GM18867 (cell line): ENCODE results near the gene TANGO6.

Experiments
- ATAC-seq: cut with Tn5 transposase; IDR thresholded peaks from one replicate; pipeline ENCODE4 v1.9.1; 2021; ENCODE audit warnings: mild to moderate bottlenecking, moderate library complexity; ENCODE audit not compliant: unreplicated experiment

Gene TANGO6

DNA sequence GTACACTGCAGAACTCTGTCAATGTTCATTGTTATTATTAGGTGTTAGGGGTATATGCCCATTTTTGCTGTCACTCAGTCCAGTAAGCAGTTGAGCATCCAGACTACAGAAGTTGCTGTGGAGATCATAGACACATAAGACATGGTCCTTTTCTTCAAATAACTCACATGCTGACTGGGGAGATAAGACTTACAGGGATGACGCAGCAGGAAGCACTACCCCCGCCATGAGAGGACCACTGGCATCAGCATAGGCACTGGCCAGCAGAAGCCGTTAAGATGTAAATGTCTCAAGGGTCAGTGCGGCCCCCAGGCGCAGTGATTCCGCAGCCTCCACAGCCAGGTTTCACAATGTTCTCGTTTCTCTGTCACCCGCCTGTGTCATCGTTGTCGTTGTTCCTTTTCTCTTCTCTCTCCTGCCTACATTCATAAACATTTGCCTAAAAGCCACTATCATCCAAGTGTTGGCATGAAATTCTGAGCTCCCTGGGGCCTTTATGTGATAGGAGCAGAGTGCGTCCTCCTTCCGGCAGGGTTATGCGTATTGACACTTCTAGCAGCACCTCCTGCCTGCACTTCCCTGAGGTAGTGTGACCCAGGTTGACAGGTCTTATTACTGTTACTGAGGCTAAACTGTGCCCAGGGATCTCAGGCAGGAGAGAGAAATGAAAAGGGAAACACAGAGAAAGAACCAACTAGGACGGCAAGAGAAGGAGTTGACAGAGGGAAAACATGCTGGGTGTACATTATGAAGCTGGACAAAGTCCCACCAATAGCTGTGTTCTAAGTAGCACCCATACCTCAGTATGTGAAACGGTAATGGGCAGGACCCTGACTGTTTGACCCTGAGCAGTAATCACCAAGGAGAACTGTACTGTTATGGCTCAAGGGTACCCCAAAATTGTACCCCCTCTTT lies 17.9 kb downstream of the TANGO6 start:
- no peak for ATAC-seq

DNA sequence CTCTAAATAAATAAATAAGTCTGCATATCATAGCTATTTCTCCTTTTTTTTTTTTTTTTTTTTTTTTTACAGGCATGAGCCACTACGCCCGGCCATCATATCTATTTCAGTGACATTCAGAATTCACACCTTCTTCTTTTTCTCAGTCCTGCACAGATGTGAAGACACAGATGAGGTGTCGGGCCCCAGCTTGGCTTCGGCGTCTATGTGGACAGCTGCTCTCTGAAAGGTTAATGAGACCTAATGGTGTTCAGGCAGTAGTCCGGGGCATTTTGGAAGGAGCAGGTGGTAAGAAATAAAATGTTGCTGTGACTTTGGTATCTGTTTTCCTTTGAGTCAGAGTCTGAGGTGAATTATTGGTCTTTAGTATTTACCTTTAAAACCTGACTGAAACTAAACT lies 23.6 kb downstream of the TANGO6 start:
- ATAC-seq = peak; percentile 84

DNA sequence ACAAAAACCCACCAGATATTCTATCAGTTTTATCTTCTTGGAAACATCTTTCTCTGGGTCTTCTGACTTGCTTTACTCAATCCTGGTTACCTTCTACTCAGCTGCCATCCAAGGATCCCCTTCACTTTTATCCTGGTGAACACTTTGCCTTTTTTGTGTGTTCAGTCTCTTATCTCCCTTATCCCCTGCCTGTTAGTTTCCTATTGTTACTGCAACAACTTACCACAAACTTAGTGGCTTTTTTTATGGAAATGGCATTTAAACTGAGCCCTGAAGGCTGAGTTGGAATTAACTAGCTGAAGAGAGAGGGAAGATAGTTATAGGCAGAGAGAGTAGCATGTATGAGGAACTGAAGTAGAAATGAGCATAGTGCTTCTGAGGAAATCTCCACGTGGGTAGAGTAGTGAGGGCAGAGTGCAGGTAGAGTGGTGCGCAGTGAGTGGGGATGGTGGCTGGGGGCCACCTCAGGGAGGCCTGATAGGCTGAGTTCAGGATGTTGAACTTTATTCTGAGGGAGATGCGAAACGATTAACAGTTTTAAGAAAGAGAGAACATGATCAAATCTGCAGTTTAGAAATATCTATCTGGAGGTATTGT lies 26.3 kb downstream of the TANGO6 start:
- ATAC-seq = no peak

DNA sequence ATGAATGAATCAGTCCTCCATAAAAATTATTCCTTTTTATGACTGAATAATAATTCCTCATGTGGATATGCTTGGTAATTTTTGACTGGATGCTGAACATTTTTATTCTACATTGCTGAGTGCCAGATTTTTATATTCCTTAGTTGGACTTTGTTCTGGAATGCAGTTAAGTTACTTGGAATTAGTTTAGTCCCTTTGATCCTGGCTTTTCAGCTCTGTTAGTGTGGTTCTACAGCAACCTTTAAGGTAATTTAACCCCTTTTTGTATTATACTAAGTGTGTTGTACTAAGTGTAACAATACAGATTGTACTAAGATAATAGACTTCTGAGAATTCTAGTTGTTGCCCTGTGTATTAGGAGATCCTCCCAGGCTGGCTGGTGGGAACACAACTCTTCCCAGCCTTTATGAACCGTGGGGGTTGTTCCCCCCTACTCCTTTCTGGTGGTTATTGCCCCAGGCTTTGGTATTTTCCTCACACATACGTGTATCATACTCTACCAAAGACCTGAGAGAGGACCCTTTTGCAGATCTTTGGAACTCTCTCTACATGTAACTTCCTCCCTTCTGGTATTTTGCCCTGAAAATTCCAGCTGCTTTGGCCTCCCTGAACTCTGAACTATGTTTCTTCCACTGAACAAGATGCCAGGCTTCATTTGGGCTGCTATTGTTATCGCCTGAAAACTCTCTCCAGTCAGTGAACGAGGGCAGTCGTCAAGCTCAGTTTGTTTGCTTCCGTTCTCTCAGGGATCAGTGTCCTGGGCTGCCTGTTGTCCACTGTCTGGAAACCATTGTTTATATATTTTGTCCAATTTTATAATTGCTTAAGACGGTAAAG lies 30.5 kb downstream of the TANGO6 start:
- ATAC-seq = no peak

DNA sequence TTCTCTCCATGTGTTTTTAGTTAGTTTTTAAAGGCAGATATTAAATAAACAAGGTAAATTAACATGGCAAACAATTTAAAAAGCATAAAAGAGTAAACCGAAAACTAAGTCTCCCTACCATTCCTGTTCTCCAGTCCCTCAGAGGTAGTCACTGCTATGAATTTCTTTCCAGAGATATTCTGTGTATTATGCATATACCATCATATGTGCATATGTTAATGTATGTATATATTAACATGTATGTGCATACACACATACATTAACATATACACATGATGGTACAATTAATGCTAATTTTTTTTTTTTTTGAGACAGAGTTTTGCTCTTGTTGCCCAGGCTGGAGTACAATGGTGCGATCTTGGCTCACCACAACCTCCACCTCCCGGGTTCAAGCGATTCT lies 32.5 kb downstream of the TANGO6 start:
- ATAC-seq = no peak

DNA sequence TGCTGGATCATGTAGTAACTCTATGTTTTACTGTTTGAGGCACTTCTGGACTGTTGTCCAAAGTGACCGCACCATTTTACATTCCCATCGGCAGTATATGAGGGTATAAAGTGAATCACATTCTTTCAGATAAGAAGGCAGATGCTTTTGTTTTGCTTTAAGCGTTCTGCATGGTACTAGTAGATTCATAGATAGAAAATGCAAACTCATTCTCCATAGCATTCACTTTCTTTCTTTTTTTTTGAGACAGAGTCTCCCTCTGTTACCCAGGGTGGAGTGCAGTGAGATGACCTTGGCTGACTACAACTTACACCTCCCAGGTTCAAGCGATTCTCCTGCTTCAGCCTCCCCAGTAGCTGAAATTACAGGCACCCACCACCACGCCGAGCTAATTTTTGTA lies 40.4 kb downstream of the TANGO6 start:
- no peak for ATAC-seq

DNA sequence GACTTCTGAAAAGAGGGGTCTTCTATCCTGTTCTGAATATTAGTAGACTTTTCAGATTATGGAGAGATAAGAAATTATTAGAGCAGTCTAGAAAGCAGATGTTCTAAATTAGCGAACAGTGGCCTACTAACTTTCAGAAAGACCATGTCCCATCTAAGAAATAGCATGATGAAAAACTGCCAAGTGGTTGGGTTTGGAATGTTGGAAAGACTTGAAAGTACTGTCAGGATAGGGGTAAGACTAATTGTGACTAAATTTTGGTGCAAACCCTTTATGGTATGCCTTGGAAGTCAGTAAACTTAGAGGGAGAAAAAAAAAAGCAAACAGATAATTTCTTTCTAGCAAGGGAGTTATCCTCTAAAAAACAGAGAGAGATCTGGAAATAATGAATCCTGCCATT lies 41.1 kb downstream of the TANGO6 start:
- ATAC-seq = no peak

DNA sequence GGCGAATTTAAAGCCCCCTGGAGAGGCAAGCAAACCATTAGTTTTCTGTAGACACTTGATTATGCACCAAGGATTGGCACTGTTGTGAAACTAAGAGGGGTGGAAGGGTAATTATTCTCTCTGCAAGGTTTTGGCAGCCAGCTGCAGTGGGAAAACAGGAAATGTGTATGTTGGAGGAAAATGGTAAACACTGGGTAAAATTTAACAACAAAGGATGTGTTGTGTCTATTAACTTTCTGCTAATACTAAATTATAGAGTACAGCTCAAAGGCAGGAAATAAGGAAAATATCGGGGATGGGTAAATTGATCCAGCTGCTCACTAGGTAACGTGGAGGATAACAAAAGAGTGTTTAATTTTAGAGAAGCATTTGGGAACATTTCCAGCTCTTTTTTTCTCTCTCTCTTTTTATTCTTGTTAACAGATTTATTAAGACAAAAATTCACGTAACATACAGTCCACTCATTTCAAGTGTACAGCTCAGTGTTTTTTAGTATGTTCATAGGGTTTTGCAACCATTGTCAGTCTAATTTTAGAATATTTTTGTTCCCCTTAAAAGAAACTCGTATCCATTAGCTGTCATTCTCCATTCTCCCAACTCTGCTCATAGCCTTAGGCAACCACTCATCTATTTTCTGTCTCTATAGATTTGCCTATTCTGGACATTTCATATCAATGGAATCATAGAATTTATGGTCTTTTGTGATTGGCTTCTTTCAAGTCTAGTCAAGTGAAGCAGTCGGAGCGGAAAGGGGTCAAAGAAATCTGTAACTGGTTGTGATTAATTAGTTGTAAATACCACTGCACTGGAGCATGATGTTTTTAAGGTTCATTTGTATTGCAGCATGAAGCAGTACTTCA lies 41.8 kb downstream of the TANGO6 start:
- no peak for ATAC-seq

DNA sequence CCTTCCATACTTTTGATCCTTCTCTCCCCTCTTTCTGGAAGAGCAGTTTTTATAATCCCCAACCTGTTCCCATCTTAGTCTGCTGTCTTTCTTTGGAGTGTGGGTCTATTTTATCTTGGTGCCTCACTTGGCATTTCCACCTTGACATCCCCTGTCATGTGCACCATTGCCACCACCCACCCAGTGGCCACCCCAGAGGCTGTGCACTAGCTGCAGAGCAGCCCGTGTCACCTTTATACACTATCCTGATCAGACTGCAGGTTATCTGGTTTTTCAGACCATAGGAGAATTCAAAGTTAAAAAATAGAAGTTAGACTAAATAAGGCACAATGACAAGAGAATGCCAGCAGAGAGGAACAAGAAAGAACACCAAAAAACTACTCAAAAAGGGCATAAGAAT lies 43.8 kb downstream of the TANGO6 start:
- no peak for ATAC-seq

DNA sequence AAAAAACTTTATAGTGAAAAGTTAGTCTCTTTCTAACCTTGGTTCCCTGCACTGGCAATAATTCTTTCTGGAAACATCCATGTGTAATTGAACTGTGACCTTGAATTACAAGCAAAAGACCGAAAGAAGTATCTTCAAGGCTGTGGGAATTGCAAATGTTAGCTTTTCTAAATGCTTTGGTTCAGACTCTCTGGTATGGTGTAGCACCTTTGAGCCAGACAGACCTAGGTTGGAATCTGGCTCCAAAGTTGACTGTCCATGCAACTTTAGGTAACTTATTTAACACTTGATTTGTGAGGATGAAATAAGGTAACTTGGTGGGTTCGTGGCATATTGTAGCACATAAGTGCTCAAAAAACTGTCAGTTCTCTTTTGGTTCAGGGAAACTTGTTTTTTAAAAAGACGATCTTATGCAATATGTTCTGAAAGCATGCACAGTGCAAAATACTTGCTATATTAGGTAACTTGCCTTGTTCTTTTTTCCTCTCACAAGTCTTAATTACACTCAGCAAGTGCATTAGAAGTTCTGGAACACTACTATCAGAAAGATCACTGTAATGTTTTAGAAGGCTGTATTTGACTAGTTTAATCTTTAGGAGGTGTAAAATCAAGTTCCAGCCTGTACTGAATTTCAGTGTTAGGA lies 46.3 kb downstream of the TANGO6 start:
- no peak for ATAC-seq

DNA sequence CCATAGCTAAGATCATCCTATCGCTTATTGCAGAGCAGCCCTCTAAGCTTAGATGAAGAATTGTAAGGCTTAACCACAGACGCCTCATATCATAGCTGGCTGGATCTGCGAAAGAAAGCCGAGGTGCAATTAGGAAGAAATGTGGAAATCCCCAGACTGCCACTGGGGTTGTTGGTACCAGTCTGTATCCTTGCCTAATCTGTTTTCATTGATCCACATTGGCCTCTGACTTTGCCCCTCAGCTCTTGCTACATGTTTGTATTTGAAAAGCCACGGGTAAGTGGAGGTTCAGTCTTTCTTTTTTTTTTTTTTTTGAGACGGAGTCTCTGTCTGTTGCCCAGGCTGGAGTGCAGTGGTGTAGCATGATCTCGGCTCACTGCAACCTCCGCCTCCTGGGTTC lies 48.9 kb downstream of the TANGO6 start:
- ATAC-seq = no peak

DNA sequence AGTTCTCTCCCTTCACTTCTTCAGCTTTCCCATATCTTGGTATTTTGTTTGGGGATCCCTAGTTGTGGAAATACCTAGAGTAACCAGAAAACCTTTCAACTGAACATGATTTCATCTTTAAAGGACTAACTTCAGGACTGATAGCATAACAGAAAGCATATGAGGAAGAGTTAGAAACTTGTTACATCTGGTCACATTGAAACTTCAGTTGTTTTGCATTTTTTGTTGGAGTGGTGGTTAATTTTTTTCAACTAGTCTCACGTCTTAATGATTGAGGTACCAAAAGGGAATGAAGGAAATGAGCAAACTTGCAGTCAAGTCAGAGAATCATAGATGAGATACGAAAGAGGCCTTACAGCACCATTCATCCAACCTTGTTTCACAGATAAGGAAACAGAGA lies 49.6 kb downstream of the TANGO6 start:
- peak; percentile 77 for ATAC-seq

DNA sequence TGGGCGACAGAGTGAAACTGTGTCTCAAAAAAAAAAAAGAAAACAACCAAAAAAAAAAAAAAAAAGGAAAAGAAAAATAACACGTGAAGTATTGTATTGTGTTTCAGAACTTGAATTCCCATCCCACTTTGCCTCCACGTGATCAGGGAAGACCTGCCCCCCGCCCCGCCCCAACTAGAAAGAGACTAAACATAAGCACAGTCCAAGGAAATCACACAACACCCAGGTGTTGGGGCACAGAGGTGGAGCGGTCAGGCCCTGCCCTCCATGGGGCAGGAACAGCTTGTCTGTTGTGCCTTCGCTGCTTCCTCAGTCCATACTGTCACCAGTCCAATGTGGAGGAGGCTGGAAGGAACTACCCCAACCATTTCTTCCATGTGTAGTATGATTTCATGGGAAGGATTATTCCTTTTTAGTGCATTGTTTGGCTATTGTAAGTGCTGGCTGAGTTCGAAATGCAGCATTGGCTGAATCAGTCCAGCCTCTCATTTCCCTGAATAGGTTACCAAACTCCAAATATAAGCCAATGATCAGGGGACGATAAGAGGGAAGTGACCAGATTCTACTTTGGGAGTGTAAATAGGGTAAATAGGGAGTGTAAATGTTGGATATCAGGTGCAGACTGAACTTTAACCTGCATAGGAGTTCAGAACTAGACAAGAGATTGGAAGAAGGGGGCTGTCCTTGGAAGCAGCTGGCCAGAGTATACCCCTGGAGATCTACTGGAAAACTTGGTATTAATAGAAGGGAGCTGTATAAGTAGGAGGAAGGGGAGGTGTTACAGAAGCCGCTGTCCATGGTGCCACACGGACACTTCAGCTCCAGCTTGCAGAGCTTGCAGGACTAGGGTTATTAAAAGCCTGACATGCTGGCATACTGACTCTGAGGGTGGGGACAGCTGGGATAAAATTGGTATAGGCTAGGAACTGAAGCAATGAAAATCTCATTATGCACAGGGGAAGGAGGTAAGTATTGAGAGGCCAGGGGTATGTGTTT lies 50.7 kb downstream of the TANGO6 start:
- no peak for ATAC-seq

DNA sequence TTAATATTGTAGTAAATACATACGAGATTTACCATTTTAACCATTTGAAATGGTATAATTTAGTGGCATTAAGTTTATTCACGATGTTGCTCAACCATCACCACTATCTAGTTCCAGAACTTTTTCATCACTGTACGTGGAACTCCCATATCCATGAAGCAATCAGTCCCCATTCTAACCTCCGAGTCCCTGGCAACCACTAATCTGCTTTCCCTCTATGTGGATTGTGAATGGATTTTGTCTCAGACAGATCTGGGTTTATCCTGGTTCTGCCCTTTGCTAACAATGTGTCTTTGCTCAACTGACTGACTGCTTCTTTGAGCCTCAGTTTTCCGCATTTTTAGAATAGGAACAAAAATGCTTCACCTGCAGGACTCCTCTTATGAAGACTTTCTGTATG lies 51.4 kb downstream of the TANGO6 start:
- no peak for ATAC-seq

DNA sequence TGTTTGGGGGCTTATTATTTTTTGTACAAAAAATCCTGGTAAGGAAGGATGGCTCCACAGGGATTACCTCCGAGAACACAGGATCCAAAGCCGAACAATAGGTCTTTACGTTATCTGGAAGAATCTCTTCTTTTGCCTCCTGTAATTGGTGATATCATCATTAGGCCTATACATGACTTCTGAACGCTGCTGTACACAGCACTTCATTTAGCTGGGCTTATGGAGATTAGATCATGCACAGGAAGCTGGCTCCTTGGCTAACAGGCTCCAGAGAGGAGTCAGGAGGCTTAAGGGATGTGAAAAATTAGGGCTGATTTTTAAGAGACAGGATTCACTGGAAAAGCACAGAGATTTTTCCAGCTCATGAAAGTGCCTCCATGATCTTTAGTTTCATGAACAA lies 54.7 kb downstream of the TANGO6 start:
- ATAC-seq = no peak

DNA sequence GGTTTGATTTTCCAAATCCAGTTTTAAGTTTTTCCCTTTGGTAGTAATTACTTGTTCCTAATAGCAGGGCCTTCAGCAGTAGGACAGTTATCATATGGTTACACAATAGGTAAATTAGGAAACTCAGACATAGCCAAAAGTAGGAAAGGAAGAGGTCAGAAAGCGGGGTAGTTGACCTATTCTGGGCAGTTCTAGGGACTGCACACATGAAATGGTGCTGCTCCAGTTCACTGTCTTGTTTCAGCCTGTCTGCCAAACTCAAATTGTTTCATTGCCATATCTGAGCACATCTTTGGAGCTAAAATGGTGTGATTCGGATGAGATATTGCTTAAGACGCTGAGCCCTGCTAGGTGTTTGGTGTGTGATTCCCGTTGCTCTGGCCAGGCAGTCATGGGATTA lies 56.7 kb downstream of the TANGO6 start:
- ATAC-seq = no peak

DNA sequence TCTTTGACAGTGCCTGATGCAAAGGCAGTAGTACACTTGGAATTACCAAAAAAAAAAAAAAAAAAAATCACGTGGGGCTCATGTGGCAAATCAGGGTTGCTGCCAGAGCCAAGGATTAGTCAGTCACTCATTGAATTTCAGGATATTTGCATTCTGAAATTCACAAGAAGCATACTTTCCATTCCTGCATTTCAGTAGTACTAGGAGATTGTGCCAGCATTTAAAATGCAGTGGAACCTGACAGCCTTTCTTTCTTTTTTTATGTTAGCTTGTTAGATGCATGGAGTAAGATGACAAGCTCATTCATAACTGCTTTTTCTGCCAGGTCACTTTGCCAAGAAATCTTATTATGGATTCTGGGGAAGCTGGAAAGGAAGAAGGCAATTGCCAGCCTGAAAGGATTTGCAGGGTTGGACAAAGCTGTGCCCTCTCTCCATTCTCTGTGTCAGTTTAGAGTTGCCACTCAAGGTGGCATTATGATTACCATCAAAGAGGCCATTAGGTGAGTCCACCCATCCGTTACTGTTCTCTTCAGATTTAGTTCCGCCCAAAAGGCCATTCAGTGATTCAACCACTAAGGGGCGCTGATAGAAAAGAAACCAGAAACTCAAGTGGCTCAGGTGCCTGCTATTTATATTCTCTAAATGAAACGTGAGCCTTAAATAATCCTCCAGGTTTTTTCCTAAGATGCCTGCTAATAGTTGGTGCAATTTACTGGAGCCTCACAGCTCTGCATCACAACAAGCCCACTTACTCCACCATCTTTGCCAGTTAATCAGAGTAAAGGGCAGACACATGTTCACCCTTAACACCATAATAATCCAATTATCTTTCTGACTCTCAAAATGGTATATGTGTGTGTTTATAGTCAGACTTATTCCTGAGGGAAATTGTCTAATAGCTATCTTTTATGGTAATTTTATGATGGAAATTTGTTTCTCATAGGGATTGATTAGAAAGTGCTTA lies 59.0 kb downstream of the TANGO6 start:
- no peak for ATAC-seq

DNA sequence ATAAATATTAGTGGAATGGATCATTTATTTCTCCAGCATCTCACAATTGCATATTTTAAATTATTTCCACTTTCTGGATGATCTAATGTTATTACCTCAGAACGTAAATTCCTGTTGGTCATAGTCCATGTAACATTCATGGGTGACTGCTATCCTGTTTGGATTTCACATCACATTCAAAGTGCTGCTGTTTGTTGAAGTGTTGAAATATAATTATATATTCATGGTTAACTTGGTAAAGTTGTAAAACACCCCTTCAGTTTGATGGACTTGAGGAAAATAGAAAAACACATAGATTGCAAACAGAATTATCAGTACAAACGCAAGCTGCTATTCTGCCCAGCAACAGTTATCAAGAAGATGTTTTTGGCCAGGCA lies 59.6 kb downstream of the TANGO6 start:
- no peak for ATAC-seq
